GM18502 (cell line): ENCODE results near the gene CPA1.

ENCODE experiments used
- ATAC-seq: cut with Tn5 transposase; IDR thresholded peaks from one replicate; pipeline ENCODE4 v1.9.1; 2021; ENCODE audit warnings: mild to moderate bottlenecking; ENCODE audit not compliant: unreplicated experiment, poor library complexity

The CPA1 gene

GRCh38 chr7:130379921-130380860, at the start of gene CPA1:
TSS of gene CPA1 (plus strand) at chr7:130380494. CDS start at chr7:130380521, 27 bp downstream.
- no peak for ATAC-seq

- ATAC-seq = no peak
These were observed 47.8 kb upstream of the CPA1 start for GRCh38 chr7:130332259-130333053.

DNA sequence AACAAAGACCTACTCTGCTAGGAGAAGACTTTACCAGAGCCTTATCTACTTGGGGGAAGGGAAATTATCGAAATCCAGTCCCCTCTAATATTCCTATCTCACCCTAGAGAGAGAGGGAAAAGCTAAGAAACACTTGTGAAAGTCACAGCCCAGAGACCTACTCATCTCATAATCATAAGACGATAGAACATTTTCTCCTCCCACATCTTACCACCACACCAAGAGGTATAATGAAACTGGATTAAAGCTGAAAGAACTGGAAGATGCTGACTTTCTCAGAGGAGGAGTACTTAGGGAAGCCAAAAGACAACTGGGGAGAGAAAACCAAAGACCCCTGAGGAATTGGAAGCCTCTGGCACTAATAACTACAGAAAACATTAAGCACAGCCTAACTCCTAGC, 46.5 kb upstream of the CPA1 start:
- no peak for ATAC-seq

DNA sequence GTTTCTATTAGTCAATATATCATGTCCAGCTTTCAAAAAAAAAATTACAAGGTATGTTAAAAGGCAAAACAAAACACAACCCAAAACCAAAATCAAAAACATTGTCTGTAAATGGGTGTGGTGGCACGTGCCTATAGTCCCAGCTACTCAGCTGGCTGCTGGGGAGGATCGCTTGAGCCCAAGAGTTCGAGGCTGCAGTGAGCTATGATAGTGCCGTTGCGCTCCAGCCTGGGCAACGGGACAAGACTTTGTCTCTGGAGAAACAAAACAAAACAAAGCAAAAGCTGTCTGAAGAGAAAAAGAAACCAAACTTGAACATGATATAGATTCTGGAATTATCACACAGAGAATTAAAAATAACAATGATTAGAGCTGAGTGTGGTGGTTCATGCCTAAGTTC, 46.0 kb upstream of the CPA1 start:
- ATAC-seq = no peak

DNA sequence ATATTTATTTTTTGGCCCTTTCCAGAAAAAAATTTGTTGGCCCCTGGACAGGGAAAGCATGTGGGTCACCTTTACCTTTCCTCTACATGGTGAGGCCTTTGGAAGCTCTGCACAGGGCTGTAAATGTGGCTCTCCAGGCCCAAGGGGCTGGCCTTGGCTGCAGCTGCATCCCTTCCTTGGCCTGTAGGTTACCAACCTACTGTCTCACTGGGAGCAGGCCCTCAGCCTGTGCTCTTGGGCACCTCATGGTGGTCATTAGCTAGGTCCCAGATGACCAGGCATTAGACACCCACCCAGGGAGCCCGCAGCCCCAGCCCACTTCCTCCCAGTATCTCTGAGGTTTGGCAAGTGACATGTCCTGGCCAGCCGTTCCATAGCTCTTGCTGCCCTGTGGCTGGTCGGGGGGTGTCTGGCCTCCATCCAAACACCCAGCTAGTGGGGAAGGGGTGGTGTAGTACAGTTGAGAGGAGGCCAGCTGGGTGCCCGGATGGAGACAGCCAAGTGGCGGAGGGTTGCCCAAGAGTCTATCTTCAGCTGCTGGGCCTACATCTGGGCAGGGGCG, 42.8 kb upstream of the CPA1 start:
- ATAC-seq = no peak

GRCh38 chr7:130338233-130338632, 42.1 kb upstream of the CPA1 start:
- ATAC-seq = no peak

DNA sequence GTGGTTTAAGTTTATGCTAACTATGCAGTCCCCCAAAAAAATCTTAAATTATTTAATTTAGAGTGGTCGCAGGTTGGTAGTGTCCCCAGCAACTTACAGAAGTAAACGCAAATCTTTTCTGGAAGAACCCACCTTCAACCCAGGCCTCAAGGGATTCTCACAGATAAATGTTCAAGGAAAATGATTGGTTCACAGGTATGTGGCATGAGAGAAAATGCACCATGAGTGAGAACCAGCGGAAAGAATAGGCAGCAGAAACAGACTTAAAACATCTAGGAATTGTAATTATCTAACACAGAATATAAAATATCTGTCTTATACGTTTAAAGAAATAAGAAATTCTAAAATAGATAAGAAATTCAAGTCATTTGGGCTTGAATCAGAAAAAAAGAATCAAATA, 38.4 kb upstream of the CPA1 start:
- ATAC-seq = no peak

- no peak for ATAC-seq
These were observed 37.5 kb upstream of the CPA1 start for GRCh38 chr7:130342701-130343380.

GRCh38 chr7:130344271-130344866, 35.9 kb upstream of the CPA1 start, which contains the start of gene CPA5:
TSS of gene CPA5 (plus strand) at chr7:130344816. CDS start at chr7:130346486, 1,670 bp downstream.
- no peak for ATAC-seq

GRCh38 chr7:130345136-130345535, 35.2 kb upstream of the CPA1 start:
- ATAC-seq = no peak

DNA sequence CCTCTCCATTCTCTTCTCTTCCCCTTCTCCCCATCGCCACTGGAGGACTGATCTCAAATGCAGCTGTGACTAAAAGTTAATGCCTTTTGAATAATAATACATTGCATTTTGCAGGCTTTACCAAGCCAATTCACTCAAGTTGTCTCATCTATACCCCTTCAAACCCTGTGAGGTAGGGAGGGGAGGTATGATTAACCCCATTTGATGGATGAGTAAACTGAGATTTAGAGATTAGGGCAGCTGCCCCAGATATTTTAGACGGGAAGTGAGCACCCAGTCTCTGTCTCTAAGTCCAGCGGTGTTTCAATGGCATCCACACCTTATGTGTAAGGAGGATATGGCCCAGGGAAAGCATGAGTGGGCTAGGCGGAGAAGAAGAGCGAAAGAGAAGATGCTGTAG, 34.6 kb upstream of the CPA1 start:
- ATAC-seq = no peak

DNA sequence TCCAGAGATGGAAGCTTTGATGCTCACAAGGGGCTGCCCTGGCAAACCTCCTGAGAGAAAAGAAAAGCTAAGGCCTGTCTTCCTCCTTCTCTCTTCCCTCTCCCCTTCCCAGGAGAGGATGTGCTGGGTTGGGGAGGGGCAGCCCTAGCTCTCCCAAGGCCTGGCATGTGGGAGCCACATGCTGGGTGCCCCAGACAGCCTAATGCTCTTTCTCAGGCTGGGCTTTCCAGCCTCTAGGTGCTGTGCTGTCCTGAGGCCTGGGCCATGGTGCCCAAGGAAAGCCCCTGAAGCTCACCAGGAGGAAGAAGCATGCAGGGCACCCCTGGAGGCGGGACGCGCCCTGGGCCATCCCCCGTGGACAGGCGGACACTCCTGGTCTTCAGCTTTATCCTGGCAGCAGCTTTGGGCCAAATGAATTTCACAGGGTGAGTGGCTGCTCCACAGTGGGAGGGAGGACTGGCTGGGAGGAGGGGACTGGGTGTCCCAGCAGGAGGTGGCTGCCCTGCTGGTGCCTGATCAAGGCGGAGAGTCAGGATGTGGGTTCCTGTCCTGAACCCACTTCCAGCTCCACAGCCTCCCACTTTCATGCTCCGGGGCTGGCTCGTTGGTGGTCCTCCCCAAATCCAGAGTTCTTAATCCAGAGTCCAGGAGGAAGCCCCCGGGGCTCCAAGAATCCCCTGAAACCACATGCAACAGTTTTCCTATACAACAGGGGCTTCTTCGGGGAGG, 34.0 kb upstream of the CPA1 start:
- no peak for ATAC-seq

DNA sequence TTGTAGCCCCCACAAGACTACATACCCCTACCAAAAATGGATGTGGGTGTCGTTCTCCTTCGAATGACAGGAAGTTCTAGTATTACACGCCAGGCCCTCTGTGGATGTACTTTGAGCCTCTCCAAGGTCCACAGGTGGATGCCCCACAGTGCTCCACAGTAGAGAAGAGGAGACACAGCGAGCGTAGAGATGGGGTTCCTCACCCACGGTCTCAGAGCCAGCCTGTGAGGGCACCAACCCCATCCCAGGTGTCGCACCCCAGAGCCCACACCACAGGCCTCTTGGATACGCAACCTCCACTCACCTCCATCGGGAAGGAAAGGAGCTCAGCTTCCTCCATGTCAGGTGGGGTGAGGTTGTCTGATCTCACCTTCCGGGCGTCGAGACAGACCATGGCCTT, 33.4 kb upstream of the CPA1 start:
- ATAC-seq = no peak

GRCh38 chr7:130349911-130350782, 30.1 kb upstream of the CPA1 start:
- ATAC-seq = no peak

- ATAC-seq = no peak
These were observed 29.1 kb upstream of the CPA1 start for GRCh38 chr7:130350945-130351790.

- no peak for ATAC-seq
These were observed 28.6 kb upstream of the CPA1 start for GRCh38 chr7:130351791-130352090.

DNA sequence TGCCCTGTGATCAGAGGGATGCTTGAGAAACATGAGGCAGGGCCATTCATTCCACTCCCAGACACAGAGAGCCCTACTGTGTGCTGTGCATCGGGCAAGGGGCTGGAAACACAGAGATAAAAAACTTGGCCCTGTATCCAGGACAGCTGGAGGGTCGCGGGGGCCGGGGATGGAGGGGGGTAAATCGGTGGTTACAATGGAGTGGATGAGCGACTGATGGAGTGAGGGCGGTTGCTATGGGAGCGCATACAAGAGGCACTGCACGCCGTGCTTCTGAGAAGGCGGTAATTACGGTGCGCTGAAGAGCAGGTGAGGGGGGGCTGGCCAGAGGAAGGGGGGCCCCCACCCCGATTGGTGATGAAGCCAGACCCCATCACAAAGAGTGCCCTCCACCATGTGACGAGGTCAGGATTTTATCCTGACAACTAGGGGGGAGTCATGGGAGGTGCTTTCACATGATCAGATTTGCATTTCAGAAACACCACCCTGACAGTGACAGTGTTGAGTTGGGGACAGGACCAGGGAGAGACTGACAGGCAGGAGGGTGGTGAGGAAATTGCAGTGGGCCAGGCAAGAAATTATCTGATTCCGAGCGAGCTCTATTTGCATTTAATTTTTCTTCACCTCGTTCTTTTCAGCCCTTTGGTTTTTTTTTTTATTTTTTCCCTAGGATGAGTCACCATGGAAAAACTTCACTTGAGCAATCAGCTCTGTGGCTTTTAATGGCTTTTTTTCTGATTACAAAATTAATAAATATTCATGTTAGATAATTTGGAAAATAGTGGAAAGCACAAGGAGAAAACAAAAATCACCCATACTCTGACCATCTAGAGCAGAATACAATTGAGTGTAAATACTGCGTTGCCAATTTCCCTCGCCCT, 27.9 kb upstream of the CPA1 start:
- no peak for ATAC-seq
